GM21717 (cell line): Measurements from ENCODE around the gene NUP160.
"Not testable (repeated sequence)": the region's sequence is repeated elsewhere in the genome, so short reads cannot be mapped to it uniquely, and the experiment has no call there.

Experiments
- ATAC-seq: cut with Tn5 transposase; IDR thresholded peaks from one replicate; pipeline ENCODE4 v1.9.1; 2021; ENCODE audit warnings: mild to moderate bottlenecking, moderate library complexity; ENCODE audit not compliant: unreplicated experiment

NUP160 gene, protein sequence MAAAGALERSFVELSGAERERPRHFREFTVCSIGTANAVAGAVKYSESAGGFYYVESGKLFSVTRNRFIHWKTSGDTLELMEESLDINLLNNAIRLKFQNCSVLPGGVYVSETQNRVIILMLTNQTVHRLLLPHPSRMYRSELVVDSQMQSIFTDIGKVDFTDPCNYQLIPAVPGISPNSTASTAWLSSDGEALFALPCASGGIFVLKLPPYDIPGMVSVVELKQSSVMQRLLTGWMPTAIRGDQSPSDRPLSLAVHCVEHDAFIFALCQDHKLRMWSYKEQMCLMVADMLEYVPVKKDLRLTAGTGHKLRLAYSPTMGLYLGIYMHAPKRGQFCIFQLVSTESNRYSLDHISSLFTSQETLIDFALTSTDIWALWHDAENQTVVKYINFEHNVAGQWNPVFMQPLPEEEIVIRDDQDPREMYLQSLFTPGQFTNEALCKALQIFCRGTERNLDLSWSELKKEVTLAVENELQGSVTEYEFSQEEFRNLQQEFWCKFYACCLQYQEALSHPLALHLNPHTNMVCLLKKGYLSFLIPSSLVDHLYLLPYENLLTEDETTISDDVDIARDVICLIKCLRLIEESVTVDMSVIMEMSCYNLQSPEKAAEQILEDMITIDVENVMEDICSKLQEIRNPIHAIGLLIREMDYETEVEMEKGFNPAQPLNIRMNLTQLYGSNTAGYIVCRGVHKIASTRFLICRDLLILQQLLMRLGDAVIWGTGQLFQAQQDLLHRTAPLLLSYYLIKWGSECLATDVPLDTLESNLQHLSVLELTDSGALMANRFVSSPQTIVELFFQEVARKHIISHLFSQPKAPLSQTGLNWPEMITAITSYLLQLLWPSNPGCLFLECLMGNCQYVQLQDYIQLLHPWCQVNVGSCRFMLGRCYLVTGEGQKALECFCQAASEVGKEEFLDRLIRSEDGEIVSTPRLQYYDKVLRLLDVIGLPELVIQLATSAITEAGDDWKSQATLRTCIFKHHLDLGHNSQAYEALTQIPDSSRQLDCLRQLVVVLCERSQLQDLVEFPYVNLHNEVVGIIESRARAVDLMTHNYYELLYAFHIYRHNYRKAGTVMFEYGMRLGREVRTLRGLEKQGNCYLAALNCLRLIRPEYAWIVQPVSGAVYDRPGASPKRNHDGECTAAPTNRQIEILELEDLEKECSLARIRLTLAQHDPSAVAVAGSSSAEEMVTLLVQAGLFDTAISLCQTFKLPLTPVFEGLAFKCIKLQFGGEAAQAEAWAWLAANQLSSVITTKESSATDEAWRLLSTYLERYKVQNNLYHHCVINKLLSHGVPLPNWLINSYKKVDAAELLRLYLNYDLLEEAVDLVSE (N-terminal part only)

DNA sequence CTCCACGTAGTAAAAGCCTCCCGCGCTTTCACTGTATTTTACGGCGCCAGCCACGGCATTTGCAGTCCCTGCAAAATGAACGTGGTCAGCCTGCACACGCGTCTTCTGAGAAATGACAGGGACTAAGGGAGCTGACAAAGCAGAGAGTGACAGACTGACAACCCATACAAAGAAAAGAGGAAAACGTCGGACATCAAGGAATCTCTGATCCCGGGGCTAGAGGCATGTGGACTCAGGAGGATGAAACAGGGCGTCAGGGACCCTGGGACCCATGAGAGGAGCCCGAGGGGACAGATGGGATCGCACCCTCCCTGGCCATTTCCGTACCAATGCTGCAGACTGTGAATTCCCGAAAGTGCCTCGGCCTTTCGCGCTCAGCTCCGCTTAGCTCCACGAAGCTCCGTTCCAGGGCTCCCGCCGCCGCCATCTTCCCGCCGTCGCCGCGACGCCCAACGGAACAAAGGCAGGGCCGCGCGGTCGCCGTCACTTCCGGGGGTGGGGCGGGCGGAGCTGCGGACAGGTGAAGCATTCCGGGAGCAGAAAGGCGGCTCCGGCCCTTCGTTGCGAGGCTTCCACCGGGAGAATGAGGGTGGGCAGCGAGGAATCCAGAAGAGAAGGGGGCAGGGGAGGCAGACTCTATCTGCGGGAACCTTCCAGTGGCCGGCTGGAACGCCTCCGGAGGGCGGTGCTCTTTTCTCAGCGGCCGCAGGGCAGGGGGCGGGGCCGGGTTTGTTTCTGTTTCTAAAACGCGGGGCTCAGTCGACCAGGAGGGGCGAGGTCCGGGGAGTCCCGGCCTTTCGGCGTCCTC, at the start of gene NUP160:
Gene NUP160, minus strand, starts transcription at position 459 of the 808 bp plus-strand sequence. Its CDS starts 32 bp downstream, at position 427.
- peak; percentile 80 for ATAC-seq

DNA sequence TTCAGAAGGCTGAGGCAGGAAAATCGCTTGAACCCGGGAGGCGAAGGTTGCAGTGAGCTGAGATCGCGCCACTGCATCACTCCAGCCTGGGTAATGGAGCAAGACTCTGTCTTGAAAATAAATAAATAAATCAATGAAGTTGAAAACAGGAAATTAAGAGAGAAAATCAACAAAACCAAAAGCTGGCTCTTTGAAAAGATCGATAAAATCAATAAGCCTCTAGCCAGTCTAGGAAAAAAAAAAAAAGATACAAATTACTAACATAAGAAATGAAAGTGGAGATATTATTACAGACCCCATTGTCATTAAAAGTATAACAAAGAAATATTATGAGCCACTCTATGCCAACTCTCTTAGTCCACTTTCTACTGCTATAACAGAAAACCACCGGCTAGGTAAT, 48.0 kb upstream of the NUP160 start:
- ATAC-seq, result no peak

DNA sequence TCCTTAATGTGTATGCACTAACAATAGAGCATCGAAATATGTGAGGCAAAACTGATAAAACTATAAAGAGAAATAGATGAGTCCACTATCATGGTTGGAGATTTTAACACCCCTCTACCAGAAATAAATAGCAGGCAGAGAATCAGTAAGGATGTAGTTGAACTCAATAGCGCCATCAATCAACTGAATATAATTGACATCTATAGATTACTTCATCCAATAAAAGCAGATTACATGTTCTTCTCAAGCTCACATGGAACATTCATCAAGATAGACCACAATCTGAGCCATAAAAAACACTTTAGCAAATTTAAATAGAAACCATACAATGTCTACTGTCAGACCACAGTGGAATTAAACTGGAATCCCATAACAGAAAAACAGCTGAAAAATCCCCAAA, 46.9 kb upstream of the NUP160 start:
- ATAC-seq, result no peak

DNA sequence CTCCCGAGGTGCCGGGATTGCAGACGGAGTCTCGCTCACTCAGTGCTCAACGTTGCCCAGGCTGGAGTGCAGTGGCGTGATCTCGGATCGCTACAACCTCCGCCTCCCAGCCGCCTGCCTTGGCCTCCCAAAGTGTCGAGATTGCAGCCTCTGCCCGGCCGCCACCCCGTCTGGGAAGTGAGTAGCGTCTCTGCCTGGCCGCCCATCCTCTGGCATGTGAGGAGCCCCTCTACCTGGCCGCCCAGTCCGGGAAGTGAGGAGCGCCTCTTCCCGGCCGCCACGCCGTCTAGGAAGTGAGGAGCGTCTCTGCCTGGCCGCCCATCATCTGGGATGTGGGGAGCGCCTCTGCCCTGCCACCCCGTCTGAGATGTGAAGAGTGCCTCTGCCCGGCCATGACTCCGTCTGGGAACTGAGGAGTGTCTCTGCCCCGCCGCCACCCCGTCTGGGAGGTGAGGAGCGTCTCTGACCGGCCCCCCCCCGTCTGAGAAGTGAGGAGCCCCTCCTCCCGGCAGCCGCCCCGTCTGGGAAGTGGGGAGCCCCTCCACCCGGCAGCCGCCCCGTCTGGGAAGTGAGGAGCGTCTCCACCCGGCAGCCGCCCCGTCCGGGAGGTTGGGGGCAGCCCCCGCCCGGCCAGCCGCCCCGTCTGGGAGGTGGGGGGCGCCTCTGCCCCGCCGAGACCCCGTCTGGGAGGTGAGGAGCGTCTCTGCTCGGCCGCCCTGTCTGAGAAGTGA, 44.6 kb upstream of the NUP160 start:
- not testable (repeated sequence) for ATAC-seq

DNA sequence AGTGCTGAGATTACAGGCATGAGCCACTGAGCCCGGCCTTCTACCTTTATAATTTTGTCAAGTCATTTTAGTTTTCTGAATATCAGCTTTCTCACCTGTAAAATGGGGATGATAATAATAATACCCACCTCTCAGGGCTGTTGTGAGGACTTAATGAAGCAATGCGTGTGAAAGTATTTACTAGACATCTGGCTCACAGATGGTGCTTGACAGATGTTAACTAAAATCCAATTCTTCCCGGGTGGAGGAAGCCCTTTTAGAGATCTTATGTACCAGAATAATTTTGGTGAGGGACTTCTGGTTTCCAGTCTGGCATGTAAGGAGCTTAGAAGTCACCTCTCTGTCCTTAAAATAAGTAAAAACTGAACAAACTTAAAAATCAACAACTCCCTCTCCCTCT, 43.7 kb upstream of the NUP160 start:
- no peak for ATAC-seq

DNA sequence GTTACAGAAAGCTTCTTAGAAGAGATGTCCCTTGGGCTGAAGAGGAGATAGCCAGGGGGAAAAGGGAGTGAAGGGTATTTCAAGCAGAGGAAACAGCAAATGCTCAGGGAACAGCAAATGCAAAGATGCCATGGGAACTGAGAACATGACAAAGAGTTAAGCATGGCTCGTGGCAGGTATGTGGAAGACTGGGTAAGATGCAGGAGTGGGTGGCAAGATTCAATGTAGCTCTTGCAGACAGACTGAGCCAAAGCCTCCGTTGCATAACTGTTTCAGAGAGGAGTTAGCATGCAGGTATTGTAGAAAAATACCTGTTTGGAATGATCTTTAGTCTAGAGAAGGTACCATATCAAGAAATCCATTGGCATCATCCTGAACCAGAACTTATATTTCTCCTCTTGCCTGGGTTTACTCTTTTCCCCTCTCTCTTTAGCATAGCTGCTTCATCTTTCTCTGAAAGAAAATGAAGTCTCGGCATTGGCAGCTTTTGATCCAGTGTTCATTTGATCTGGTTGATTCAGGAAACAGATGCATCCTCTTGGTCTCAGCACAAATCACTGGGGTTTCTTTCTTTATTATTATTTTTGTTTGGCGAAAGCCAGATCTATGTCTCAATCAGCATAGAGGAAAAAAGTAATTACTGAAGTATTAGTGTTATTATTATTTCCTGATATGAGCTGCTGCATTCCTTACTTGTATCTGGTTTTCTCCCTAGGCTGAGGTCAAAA, 41.7 kb upstream of the NUP160 start:
- no peak for ATAC-seq

DNA sequence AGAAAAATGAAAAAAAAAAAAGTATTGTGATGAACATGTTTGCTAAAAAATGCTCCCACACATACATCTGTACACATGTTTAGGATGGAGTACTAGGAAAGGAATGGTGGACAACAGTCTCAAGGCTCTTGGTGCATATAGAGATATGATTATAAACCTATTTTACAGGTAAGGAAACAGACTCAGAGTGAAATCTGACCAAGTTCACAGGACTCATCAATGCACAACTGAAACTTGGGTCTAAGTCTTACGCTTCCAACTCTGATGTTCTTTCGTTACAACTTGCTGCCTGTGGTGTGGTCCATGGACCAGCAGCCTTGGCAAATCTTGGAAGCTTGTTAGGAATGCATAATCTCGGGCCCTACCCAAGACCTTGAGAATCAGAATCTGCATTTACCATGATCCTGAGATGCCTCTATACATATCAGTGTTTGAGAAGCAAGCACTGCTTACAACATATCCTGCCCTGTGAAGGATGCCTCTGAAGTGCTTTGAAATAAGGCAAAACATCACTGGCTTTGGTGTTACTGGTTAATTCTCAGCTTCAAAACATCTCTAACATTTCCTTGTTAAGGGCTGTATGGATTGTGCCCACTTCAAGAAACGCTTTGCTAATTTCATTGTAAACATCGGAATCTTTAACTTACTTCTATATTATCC, 39.9 kb upstream of the NUP160 start:
- ATAC-seq, result no peak

DNA sequence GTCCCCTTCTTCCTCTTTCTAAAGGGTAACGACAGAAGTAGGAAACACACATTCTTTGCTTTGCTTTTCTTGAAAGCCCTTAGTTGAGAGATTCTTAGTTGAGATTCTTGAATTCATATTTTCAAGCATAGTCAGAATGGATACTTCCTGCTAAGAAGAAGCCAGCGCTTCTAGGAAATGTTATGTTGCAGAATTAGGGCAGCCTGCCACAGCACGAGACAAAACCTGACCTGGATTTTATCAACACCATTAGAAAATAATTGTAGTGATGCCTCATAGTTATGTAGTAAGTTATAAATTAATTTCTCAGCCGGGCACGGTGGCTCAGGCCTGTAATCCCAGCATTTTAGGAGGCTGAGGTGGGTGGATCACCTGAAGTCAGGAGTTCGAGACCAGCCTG, 37.9 kb upstream of the NUP160 start:
- no peak for ATAC-seq

DNA sequence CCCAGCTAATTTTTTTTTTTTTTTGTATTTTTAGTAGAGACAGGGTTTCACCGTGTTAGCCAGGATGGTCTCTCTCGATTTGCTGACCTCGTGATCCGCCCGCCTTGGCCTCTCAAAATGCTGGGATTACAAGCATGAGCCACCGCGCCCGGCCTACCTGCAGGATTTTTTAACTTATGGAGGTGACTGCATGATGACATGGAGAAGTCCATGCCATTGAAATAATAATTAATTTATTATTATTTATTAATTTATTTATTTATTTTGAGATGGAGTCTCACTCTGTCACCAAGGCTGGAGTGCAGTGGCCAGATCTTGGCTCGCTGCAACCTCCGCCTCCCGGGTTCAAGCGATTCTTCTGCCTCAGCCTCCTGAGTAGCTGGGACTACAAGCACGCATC, 34.3 kb upstream of the NUP160 start:
- not testable (repeated sequence) for ATAC-seq

DNA sequence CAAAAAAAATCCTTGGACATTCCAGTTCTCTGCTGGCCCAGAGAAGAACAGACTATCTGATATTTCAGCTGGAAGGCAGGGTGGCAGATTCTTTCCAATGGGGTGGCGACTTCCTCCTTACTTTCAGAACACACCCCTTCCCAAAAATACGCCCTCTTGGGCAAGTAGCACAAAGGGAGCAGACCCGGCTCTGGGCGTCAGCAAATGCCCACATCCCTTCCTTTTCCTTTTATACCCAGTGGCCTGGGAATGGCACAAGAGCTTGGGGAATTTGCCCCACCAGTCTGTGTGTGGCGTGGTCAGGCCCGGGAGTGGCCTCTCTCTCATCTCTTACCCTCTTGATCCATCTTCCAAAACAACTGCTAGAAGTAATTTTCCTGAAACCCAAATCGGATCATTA, 33.0 kb upstream of the NUP160 start:
- no peak for ATAC-seq

DNA sequence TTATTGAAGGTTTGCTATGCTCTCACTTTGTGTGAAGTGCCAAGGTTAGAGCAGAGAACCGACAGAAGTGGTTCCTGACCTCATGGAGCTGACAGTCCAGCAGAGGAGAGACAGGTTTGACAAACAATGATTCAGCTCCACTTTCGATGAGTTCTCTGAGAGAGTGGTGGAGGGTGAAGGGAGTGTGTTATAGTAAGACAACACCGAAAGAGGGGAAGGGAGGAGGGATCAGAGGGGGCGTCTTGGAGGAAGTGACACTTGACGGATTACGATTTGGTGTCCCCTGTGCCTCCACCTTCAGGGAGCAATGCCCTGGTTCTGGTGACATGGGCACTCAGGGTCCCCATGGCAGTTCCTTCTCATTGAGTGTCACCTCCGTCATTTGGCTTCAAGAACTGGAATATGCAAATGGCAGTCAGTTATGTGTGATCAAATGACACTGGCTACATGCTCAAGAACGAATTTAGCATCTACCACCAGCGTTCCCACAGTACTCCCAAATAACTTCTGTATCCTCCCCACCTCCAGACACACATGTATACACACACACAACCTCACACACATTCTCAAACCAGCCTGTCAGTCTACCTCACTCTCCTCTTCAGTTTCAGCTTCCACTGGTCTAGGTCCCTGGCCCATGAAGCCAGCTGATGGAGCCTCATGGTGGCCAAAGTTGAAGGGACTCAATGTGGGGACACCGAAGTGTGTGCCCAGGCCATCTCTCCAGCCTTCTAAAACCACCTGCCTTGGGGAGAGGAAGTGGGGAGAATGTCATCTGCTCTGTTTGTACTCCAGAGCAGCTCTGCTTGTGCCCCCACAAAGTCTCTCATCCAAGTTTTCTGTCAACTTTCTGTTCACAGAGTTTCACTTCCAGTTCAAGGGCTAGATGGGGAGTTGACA, 31.4 kb upstream of the NUP160 start:
- ATAC-seq, result peak; percentile 65

DNA sequence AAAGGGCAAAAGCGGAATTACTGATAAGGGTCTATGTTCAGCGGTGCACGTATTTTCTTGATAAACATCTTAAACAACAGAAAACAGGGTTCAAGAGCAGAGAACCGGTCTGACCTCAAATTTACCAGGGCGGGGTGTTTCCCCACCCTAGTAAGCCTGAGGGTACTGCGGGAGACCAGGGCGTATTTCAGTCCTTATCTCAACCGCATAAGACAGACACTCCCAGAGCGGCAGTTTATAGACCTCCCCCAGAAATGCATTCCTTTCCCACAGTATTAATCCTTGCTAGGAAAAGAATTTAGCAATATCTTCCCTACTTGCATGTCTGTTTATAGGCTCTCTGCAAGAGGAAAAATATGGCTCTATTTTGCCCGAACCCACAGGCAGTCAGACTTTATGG, 27.7 kb upstream of the NUP160 start:
- ATAC-seq, result not testable (repeated sequence)

DNA sequence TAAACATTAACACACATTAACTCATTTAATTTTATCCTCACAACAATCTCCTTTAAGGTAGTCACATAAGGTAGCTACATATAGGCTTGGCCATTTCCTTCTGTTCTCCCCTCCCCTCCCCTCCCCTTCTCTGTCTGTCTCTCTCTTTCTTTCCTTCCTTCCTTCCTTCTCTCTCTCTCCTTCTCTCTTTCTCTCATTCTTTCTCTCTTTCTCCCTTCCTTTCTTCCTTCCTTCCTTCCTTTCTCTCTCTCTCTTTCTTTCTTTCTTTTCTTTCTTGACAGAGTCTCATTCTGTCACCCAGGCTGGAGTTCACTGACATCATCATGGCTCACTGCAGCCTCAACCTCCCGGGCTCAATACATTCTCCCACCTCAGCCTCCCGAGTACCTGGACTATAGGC, 22.3 kb upstream of the NUP160 start:
- ATAC-seq, result no peak

DNA sequence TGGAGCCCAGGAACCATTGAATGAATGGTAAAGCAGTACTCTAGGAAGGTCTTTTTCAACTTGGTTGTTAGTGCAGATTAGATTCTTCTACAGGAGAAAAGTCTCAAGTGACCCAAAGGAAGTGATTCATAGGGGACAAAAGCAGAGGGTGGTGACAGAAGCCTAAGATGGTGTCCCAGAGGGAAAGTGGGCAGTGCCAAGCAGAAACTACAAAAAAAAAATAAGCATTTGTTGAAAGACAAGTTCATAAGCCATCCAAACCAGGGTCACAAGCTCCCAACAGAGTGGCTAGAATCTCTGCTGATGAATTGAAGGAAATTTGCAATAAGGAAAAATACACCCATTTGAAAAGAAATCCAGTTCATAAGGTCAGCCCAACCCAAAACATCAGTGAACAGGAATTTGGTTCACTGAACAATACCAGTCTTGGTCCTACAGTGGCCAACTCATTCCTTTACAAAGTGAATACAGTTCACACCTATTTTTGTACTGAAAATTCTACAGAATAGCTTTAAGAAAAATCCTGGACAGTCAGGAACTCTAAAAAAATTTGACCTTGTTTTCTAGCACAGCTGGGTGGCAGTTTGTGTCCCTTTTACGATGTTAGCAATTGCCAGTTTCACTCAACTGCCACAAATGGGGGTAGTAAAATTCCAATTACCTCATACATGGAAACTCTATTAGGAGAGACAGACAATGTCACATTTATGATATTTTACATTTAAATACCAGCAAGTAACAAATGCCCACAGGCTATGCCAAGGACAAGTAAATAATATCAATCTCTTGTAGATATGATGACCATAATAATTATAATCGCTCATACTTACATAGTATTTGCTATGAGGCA, 21.6 kb upstream of the NUP160 start:
- no peak for ATAC-seq

DNA sequence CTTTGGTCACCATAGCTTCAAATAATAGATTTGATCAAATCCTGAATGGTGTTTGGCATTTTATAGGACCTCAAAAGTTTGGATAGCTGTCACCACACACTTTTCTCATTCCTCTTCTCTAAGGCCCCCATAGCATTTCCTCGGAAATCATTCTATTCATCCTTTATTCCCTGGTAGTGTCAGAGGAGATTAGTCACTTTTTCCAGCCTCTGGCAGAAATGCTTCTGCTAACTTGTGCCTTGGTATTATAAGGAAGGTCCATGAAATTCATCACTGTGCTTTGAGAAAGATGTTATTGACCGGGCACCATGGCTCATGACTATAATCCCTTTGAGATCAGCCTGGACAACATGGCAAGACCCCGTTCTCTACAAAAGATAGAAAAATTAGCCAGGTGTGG, 19.7 kb upstream of the NUP160 start:
- no peak for ATAC-seq

DNA sequence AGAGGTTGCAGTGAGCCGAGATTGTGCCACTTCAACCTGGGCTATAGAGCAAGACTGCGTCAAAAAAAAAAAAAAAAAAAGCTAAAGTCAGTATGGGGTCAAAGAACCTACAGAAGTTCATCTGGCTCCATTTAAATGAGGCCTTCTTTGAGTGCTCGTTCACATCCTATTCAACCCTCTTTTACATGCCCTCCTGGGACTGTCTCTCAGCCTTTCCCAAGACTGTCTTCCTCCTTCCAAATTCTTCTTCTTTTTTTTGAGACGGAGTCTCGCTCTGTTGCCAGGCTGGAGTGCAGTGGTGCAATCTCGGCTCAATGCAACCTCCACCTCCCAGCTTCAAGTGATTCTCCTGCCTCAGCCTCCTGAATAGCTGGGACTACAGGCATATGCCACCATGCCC, 18.7 kb upstream of the NUP160 start:
- ATAC-seq, result not testable (repeated sequence)
